Nephron (organoid): ENCODE data around the gene VWA3A.

ENCODE experiments used
- H3K27ac Mint-ChIP-seq, 3 experiments: 2 replicates each; pipeline ENCODE4 v1.8.0; 2020; ENCODE audit warnings: mixed read lengths in 3 of 3, mild to moderate bottlenecking in 2 of 3, moderate library complexity in 1 of 3
- H3K27me3 Mint-ChIP-seq: 2 replicates; pipeline ENCODE4 v1.8.0; 2021; ENCODE audit warnings: low read depth, mild to moderate bottlenecking, moderate library complexity, mixed read lengths
- H3K36me3 Mint-ChIP-seq: 2 replicates; pipeline ENCODE4 v1.8.0; 2020; ENCODE audit warnings: low read depth, mixed read lengths
- H3K4me1 Mint-ChIP-seq: 2 replicates; pipeline ENCODE4 v1.8.0; 2020; ENCODE audit warnings: mixed read lengths
- H3K4me3 Mint-ChIP-seq, 3 experiments: 2 replicates each; pipeline ENCODE4 v1.8.0; 2020; ENCODE audit warnings: mild to moderate bottlenecking in 3 of 3, mixed read lengths in 3 of 3, moderate library complexity in 2 of 3
- H3K9me3 Mint-ChIP-seq: 2 replicates; pipeline ENCODE4 v1.8.0; 2020; ENCODE audit warnings: mixed read lengths
- TF ChIP-seq, protein P1 (sequence below), 3 experiments: fragments of 200-600 bp; sonication (generic); IDR thresholded peaks; one replicate each; pipeline ENCODE4 v1.5.0; 2021; ENCODE audit warnings: antibody characterized with exemption in 3 of 3; ENCODE audit not compliant: unreplicated experiment in 3 of 3

VWA3A gene

DNA sequence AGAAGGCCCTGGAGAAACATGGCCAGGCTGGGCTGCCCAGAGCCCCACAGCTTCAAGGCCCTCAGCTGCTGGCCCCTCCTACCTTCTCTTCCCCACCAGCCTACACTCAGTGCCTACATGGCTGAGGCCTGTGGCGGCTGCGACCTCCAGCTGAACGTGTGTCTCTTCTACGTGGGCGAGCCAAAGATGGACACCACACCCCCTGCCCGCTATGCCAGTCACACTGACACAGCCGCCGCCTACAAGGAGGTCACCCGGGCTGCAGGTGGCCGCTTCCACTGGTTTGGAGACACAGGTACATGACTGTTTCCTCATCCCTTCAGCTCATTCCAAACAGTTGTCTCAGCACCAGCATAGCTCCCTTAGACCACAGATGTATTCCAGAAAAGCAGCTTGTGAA, 40.5 kb downstream of the VWA3A start:
- TF ChIP-seq, protein P1, sequence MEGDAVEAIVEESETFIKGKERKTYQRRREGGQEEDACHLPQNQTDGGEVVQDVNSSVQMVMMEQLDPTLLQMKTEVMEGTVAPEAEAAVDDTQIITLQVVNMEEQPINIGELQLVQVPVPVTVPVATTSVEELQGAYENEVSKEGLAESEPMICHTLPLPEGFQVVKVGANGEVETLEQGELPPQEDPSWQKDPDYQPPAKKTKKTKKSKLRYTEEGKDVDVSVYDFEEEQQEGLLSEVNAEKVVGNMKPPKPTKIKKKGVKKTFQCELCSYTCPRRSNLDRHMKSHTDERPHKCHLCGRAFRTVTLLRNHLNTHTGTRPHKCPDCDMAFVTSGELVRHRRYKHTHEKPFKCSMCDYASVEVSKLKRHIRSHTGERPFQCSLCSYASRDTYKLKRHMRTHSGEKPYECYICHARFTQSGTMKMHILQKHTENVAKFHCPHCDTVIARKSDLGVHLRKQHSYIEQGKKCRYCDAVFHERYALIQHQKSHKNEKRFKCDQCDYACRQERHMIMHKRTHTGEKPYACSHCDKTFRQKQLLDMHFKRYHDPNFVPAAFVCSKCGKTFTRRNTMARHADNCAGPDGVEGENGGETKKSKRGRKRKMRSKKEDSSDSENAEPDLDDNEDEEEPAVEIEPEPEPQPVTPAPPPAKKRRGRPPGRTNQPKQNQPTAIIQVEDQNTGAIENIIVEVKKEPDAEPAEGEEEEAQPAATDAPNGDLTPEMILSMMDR (IDR thresholded peaks at IDR 0.05; ENCODE audit: unreplicated experiment in 3 of 3) = no peak
- Mint-ChIP-seq H3K27ac (no peak overlapping the region), H3K4me3 (no peak overlapping the region)

DNA sequence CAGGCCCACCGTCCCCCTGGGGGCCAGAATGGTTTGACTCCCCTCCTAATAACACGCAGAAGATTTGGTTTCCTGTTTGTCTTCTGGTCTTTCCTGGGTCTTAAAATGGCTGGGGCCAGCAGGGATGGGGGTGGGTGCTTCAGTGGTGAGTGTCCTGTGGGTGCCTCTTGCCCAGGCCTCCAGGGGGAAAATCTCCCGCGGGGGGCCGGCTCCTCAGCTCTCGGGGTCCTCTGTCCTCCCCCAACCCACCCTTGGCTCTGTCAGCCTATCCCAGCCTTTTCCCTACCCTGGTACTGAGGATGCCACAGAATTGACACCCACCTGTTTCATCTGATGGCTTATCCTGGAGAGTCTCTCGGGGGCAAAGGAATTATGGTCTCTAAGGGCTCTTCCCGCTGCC, 46.1 kb downstream of the VWA3A start:
- no peak overlapping the region for H3K27ac Mint-ChIP-seq
- no peaks in the 10 kb centered on the region for H3K27me3 Mint-ChIP-seq
- no peaks in the 10 kb centered on the region for H3K9me3 Mint-ChIP-seq
- H3K4me1 Mint-ChIP-seq = peaks cover 5% of the 10 kb centered on the region
- H3K36me3 Mint-ChIP-seq = no peaks in the 10 kb centered on the region
- TF ChIP-seq, protein P1 (IDR thresholded peaks at IDR 0.05; ENCODE audit: unreplicated experiment in 3 of 3) = no peak
- H3K4me3 Mint-ChIP-seq = no peak overlapping the region

More for the DNA sequence above, 40.5 kb downstream of the VWA3A start:
- Mint-ChIP-seq H3K4me1 (no peaks in the 10 kb centered on the region), H3K36me3 (no peaks in the 10 kb centered on the region), H3K27me3 (peaks cover 4% of the 10 kb centered on the region), H3K9me3 (peaks cover 4% of the 10 kb centered on the region)

DNA sequence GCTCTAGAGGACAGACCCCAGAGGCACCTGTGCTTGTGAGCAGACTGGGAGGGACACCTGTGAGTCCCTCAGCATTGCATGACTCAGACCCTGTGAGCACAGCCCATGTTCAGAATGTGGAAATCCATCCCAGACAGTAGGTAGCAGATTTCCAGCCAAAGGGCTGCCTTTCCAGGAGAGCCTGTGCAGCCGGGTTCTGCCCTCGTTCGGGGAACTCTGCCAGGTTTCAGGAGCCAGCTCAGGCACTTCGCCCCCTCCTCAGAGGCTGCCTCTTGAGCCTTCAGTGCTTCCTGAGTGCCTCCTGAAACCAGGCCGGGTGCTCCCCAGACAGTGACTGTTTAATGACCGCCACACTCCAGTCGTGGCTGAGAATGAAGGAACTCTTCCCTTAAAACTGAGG, 46.7 kb downstream of the VWA3A start:
- no peaks in the 10 kb centered on the region for H3K9me3 Mint-ChIP-seq

DNA sequence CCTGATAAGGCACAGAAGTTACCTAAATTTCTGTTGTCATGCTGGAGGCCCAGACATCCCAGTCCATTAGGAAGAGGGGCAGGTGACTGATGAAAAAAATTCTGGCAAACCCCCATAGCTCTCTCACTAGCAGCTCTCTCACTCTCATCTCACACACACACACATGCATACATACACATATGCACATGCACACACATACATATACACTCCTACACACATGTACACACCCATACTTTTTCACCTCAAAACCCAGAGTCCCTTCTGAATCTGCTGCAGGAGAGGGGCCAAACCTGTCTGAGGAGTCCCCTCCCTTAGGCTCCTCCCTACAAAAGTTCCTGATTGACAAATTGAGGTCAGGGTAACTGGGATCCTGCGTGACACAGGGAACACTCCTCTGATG, 47.4 kb downstream of the VWA3A start:
- Mint-ChIP-seq H3K27me3 (peaks cover 6% of the 10 kb centered on the region), H3K36me3 (no peaks in the 10 kb centered on the region), H3K4me1 (peaks cover 5% of the 10 kb centered on the region), H3K9me3 (no peaks in the 10 kb centered on the region), H3K4me3 (no peak overlapping the region), H3K27ac (no peak overlapping the region)
- TF ChIP-seq, protein P1 (IDR thresholded peaks at IDR 0.05; ENCODE audit: unreplicated experiment in 3 of 3) = no peak

More for the DNA sequence above, 46.7 kb downstream of the VWA3A start:
- Mint-ChIP-seq H3K4me1 (peaks cover 5% of the 10 kb centered on the region), H3K36me3 (no peaks in the 10 kb centered on the region), H3K4me3 (no peak overlapping the region), H3K27me3 (peaks cover under 1% of the 10 kb centered on the region), H3K27ac (no peak overlapping the region)
- TF ChIP-seq, protein P1 (IDR thresholded peaks at IDR 0.05; ENCODE audit: unreplicated experiment in 3 of 3) = no peak

DNA sequence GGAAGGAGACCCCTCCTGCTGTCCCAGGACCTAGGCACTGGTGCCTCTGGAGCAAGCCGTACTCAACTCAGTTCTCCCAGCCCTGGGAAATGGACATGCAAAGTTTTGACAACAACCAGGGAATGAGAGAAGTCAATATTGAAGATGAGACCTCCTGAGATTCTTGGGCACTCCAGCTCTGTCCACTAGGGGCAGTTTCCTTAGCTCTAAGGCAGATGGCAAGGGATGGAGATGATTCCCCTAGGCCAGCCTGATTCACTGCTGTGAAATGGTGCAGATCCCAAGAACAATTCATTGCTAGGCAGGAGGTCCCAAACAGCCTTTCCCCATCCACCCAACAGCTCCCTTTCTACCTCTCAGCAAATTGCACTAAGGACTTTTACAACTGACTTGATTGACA, 49.4 kb downstream of the VWA3A start:
- Mint-ChIP-seq H3K4me3 (no peak overlapping the region), H3K36me3 (no peaks in the 10 kb centered on the region), H3K27me3 (peaks cover 6% of the 10 kb centered on the region), H3K4me1 (peaks cover 5% of the 10 kb centered on the region), H3K9me3 (no peaks in the 10 kb centered on the region), H3K27ac (no peak overlapping the region)
- TF ChIP-seq, protein P1 (IDR thresholded peaks at IDR 0.05; ENCODE audit: unreplicated experiment in 3 of 3) = peak in 1 of 3 experiments; percentile 20

DNA sequence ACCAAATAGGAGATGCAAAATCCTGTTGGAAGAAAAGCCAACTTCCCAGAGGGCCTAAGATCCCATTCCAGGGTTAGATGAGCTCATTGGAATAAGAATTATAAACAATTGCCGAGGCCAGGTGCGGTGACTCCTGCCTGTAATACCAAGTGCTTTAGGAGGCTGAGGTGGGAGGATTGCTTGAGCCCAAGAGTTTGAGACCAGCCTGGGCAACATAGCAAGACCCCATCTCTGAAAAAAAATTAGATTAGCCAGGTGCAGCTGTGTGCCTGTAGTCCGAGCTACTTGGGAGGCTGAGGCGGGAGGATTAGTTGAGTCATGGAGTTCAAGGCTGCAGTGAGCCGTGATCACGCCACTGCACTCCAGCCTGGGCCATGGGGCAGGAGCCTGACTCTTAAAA, 52.2 kb downstream of the VWA3A start:
- Mint-ChIP-seq H3K9me3 (no peaks in the 10 kb centered on the region), H3K27ac (no peak overlapping the region), H3K36me3 (no peaks in the 10 kb centered on the region), H3K4me1 (peaks cover 5% of the 10 kb centered on the region), H3K4me3 (no peak overlapping the region), H3K27me3 (peaks cover 14% of the 10 kb centered on the region)
- TF ChIP-seq, protein P1 (IDR thresholded peaks at IDR 0.05; ENCODE audit: unreplicated experiment in 3 of 3) = no peak
